HG03159 (cell line): Measurements from ENCODE around the gene VIT.

Experiments used
- ATAC-seq: cut with Tn5 transposase; IDR thresholded peaks from one replicate; pipeline ENCODE4 v1.9.1; 2021; ENCODE audit warnings: mild to moderate bottlenecking, moderate library complexity; ENCODE audit not compliant: unreplicated experiment

The VIT gene

GRCh38 chr2:36756438-36756837 is 59.9 kb downstream of the VIT start:
- no peak for ATAC-seq

- no peak for ATAC-seq
These were observed 66.4 kb downstream of the VIT start for GRCh38 chr2:36762764-36763490.

- ATAC-seq: no peak
These were observed 72.6 kb downstream of the VIT start for GRCh38 chr2:36769106-36769505.

GRCh38 chr2:36770542-36771287 is 74.2 kb downstream of the VIT start:
- no peak for ATAC-seq

GRCh38 chr2:36771671-36772070 is 75.2 kb downstream of the VIT start:
- no peak for ATAC-seq

GRCh38 chr2:36773947-36774346 is 77.4 kb downstream of the VIT start:
- no peak for ATAC-seq

GRCh38 chr2:36775261-36775660 is 78.8 kb downstream of the VIT start:
- ATAC-seq: no peak

- ATAC-seq: no peak
These were observed 79.3 kb downstream of the VIT start for GRCh38 chr2:36775806-36776205.

GRCh38 chr2:36777272-36777671 is 80.8 kb downstream of the VIT start:
- no peak for ATAC-seq

GRCh38 chr2:36777788-36778187 is 81.3 kb downstream of the VIT start:
- ATAC-seq: no peak

GRCh38 chr2:36779462-36779861 is 83.0 kb downstream of the VIT start:
- no peak for ATAC-seq

GRCh38 chr2:36780231-36780839 is 83.8 kb downstream of the VIT start:
- ATAC-seq: peak; percentile 57

GRCh38 chr2:36781907-36782720 is 85.6 kb downstream of the VIT start:
- ATAC-seq: no peak

GRCh38 chr2:36783246-36783645 is 86.7 kb downstream of the VIT start:
- no peak for ATAC-seq

- ATAC-seq: peak; percentile 81
These were observed 88.8 kb downstream of the VIT start for GRCh38 chr2:36785179-36785795.

- no peak for ATAC-seq
These were observed 92.8 kb downstream of the VIT start for GRCh38 chr2:36789181-36789804.

GRCh38 chr2:36792951-36793350 is 96.4 kb downstream of the VIT start:
- ATAC-seq: no peak

GRCh38 chr2:36797324-36798070 is 101.0 kb downstream of the VIT start:
- no peak for ATAC-seq

- ATAC-seq: no peak
These were observed 102.2 kb downstream of the VIT start for GRCh38 chr2:36798724-36799123.

GRCh38 chr2:36800381-36800780 is 103.9 kb downstream of the VIT start:
- no peak for ATAC-seq
